ENCODE measurements around the gene BMPER.

DNA sequence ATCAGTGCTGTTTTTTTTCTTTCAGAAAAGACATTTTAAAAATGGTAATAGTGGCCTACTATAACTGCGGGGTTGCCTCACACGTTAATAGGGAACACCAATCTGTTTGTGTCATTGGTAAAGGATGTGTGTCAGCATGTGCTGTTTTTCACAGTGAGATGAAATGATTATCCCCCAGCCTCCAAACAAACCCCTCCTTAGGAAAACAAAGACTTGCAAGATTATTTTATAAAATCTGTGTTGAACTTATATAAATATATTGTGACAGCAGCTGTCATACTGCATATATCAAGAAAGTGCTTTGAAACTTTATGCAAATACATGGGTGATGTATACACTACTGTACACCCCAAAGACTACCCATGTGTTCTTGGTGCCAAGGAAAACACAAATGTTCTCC, 125.8 kb downstream of the BMPER start:
- no peak for TF ChIP-seq GATA2 (IDR thresholded peaks at IDR 0.05; ENCODE audit: low read depth, low read length)
- TF ChIP-seq GATA3 (IDR thresholded peaks at IDR 0.05; ENCODE audit: low read depth, low read length) = no peak

Data from SH-SY5Y (cell line).